Measurements from ENCODE around the gene UBA52.
"Not testable (repeated sequence)": the region's sequence is repeated elsewhere in the genome, so short reads cannot be mapped to it uniquely, and the experiment has no call there.

Gene UBA52

GRCh38 chr19:18571564-18572344 lies at the start of gene UBA52:
TSS of gene UBA52 (plus strand) at chr19:18571857. CDS start at chr19:18573301, 1,444 bp downstream.
- peak; percentile 91 for DNase-seq (ENCODE audit: low read depth)

- DNase-seq (ENCODE audit: low read depth), result peak; percentile 100
These were observed 49.4 kb upstream of the UBA52 start for GRCh38 chr19:18522124-18522861.

- DNase-seq (ENCODE audit: low read depth), result not testable (repeated sequence)
These were observed 48.7 kb upstream of the UBA52 start for GRCh38 chr19:18522862-18523440.

GRCh38 chr19:18523841-18524240 lies 47.8 kb upstream of the UBA52 start:
- no peak for DNase-seq (ENCODE audit: low read depth)

GRCh38 chr19:18526316-18526715 lies 45.3 kb upstream of the UBA52 start:
- no peak for DNase-seq (ENCODE audit: low read depth)

GRCh38 chr19:18529782-18530181 lies 41.9 kb upstream of the UBA52 start:
- no peak for DNase-seq (ENCODE audit: low read depth)

- DNase-seq (ENCODE audit: low read depth), result no peak
These were observed 40.2 kb upstream of the UBA52 start for GRCh38 chr19:18531485-18531884.

- DNase-seq (ENCODE audit: low read depth), result no peak
These were observed 39.3 kb upstream of the UBA52 start for GRCh38 chr19:18532168-18532890.

GRCh38 chr19:18533058-18533457 lies 38.6 kb upstream of the UBA52 start:
- DNase-seq (ENCODE audit: low read depth), result no peak

GRCh38 chr19:18536475-18536874 lies 35.2 kb upstream of the UBA52 start:
- no peak for DNase-seq (ENCODE audit: low read depth)

GRCh38 chr19:18537431-18537830 lies 34.2 kb upstream of the UBA52 start:
- no peak for DNase-seq (ENCODE audit: low read depth)

GRCh38 chr19:18538115-18538514 lies 33.5 kb upstream of the UBA52 start:
- no peak for DNase-seq (ENCODE audit: low read depth)

- DNase-seq (ENCODE audit: low read depth), result no peak
These were observed 32.3 kb upstream of the UBA52 start for GRCh38 chr19:18539372-18539771.

GRCh38 chr19:18540200-18540599 lies 31.5 kb upstream of the UBA52 start:
- not testable (repeated sequence) for DNase-seq (ENCODE audit: low read depth)

- DNase-seq (ENCODE audit: low read depth), result no peak
These were observed 30.2 kb upstream of the UBA52 start for GRCh38 chr19:18541258-18541991.

GRCh38 chr19:18541992-18542940 lies 29.4 kb upstream of the UBA52 start:
- no peak for DNase-seq (ENCODE audit: low read depth)

- DNase-seq (ENCODE audit: low read depth), result peak; percentile 71
These were observed 28.5 kb upstream of the UBA52 start, which contains the start of gene FKBP8 for GRCh38 chr19:18542941-18543813. TSS of gene FKBP8 (minus strand) at chr19:18543573. CDS start at chr19:18541970, 1,603 bp downstream.

GRCh38 chr19:18543814-18544475 lies 27.7 kb upstream of the UBA52 start:
- no peak for DNase-seq (ENCODE audit: low read depth)

- no peak for DNase-seq (ENCODE audit: low read depth)
These were observed 20.0 kb upstream of the UBA52 start for GRCh38 chr19:18551631-18552030.
